Astrocyte (in vitro differentiated cells and primary cell): ENCODE measurements around the gene SSUH2. TPM values are rescaled to one million over a fixed set of nuclear protein-coding genes. Genes with fewer than 3 reads are reported as not detected.

ENCODE experiments used
- DNase-seq: peaks from one replicate; pipeline ENCODE4 v3.0.0-alpha.2; 2010; ENCODE audit warnings: low read depth
- FAIRE-seq: peaks from 2 replicates; lab custom pipeline; 2011; peaks lifted over from hg19 to GRCh38; lab: Jason Lieb, UNC
- H2AFZ ChIP-seq: 2 replicates; pipeline ENCODE4 v1.6.0; 2012; ENCODE audit warnings: low read depth, low read length, inconsistent platforms
- H3K27ac ChIP-seq: 2 replicates; pipeline ENCODE4 v1.5.1; 2011; ENCODE audit warnings: low read depth, low read length, inconsistent platforms
- H3K27me3 ChIP-seq: 2 replicates; pipeline ENCODE4 v1.6.0; 2011; ENCODE audit warnings: low read length, inconsistent platforms; ENCODE audit not compliant: insufficient read depth
- H3K36me3 ChIP-seq: 2 replicates; pipeline ENCODE4 v1.5.1; 2011; ENCODE audit warnings: low read length, inconsistent platforms; ENCODE audit not compliant: insufficient read depth
- H3K4me1 ChIP-seq: 2 replicates; pipeline ENCODE4 v1.5.1; 2011; ENCODE audit warnings: low read length, inconsistent platforms; ENCODE audit not compliant: insufficient read depth
- H3K4me2 ChIP-seq: 2 replicates; pipeline ENCODE4 v1.6.0; 2012; ENCODE audit warnings: low read length, inconsistent platforms
- H3K4me3 ChIP-seq: 2 replicates; pipeline ENCODE4 v1.5.1; 2011; ENCODE audit warnings: low read depth, mild to moderate bottlenecking, low read length, inconsistent platforms; ENCODE audit not compliant: insufficient read depth
- H3K79me2 ChIP-seq: 2 replicates; pipeline ENCODE4 v1.6.0; 2012; ENCODE audit warnings: mild to moderate bottlenecking, low read length, inconsistent platforms; ENCODE audit not compliant: insufficient read depth
- H3K9ac ChIP-seq: 2 replicates; pipeline ENCODE4 v1.6.0; 2012; ENCODE audit warnings: mild to moderate bottlenecking, low read length, inconsistent platforms
- H3K9me3 ChIP-seq: 2 replicates; pipeline ENCODE4 v1.5.1; 2012; ENCODE audit warnings: low read depth, mild to moderate bottlenecking, low read length, inconsistent platforms; ENCODE audit not compliant: insufficient read depth
- H4K20me1 ChIP-seq: 2 replicates; pipeline ENCODE4 v1.6.0; 2012; ENCODE audit warnings: low read length, inconsistent platforms; ENCODE audit not compliant: insufficient read depth
- H3K27ac Mint-ChIP-seq: one replicate; pipeline ENCODE4 v1.8.0; 2021; ENCODE audit warnings: mild to moderate bottlenecking, mixed read lengths; ENCODE audit not compliant: unreplicated experiment
- H3K27me3 Mint-ChIP-seq: one replicate; pipeline ENCODE4 v1.8.0; 2021; ENCODE audit warnings: low read depth, mixed read lengths; ENCODE audit not compliant: unreplicated experiment
- H3K36me3 Mint-ChIP-seq: one replicate; pipeline ENCODE4 v1.8.0; 2021; ENCODE audit warnings: low read depth, mixed read lengths; ENCODE audit not compliant: unreplicated experiment
- H3K4me1 Mint-ChIP-seq: one replicate; pipeline ENCODE4 v1.8.0; 2021; ENCODE audit warnings: low read depth, mixed read lengths; ENCODE audit not compliant: unreplicated experiment
- H3K4me3 Mint-ChIP-seq: one replicate; pipeline ENCODE4 v1.8.0; 2021; ENCODE audit warnings: mild to moderate bottlenecking, moderate library complexity, mixed read lengths; ENCODE audit not compliant: unreplicated experiment
- H3K9me3 Mint-ChIP-seq: one replicate; pipeline ENCODE4 v1.8.0; 2021; ENCODE audit warnings: mild to moderate bottlenecking, mixed read lengths; ENCODE audit not compliant: unreplicated experiment
- EZH2 ChIP-seq: IDR thresholded peaks from 2 replicates; pipeline ENCODE4 v1.6.1; 2012; ENCODE audit warnings: mild to moderate bottlenecking, low read length, inconsistent platforms; ENCODE audit not compliant: insufficient read depth
- total RNA-seq: library from RNA; stranded (reverse); gene quantifications from 2 replicates; pipeline ENCODE4 v1.2.1, GENCODE V29; 2021
- TF ChIP-seq, protein P1 (sequence below): IDR thresholded peaks from 2 replicates; pipeline ENCODE4 v1.5.1; 2011; ENCODE audit warnings: low read depth, mild to moderate bottlenecking, inconsistent platforms, low read length, moderate library complexity; ENCODE audit not compliant: insufficient read depth

Gene SSUH2
- total RNA-seq, 1 donor from 2014 or later: not detected

GRCh38 chr3:8617921-8618320, 26.7 kb downstream of the SSUH2 start:
- Histone ChIP-seq H4K20me1 (no peaks in the 10 kb centered on the region), H3K4me2 (no peak overlapping the region), H3K36me3 (no peaks in the 10 kb centered on the region), H3K4me3 (no peak overlapping the region), H3K79me2 (no peaks in the 10 kb centered on the region), H3K4me1 (peaks cover 8% of the 10 kb centered on the region), H3K27me3 (no peaks in the 10 kb centered on the region), H2AFZ (no peak overlapping the region), H3K9me3 (no peaks in the 10 kb centered on the region), H3K27ac (no peak overlapping the region), H3K9ac (no peak overlapping the region)
- Mint-ChIP-seq H3K36me3 (no peaks in the 10 kb centered on the region), H3K4me1 (peaks cover 18% of the 10 kb centered on the region), H3K27ac (no peak overlapping the region), H3K4me3 (no peak overlapping the region), H3K9me3 (no peaks in the 10 kb centered on the region), H3K27me3 (no peaks in the 10 kb centered on the region)
- DNase-seq (no peak), FAIRE-seq (no peak)
- TF ChIP-seq, protein P1, sequence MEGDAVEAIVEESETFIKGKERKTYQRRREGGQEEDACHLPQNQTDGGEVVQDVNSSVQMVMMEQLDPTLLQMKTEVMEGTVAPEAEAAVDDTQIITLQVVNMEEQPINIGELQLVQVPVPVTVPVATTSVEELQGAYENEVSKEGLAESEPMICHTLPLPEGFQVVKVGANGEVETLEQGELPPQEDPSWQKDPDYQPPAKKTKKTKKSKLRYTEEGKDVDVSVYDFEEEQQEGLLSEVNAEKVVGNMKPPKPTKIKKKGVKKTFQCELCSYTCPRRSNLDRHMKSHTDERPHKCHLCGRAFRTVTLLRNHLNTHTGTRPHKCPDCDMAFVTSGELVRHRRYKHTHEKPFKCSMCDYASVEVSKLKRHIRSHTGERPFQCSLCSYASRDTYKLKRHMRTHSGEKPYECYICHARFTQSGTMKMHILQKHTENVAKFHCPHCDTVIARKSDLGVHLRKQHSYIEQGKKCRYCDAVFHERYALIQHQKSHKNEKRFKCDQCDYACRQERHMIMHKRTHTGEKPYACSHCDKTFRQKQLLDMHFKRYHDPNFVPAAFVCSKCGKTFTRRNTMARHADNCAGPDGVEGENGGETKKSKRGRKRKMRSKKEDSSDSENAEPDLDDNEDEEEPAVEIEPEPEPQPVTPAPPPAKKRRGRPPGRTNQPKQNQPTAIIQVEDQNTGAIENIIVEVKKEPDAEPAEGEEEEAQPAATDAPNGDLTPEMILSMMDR: no peak
- no peak for TF ChIP-seq EZH2

GRCh38 chr3:8610951-8611350, 33.6 kb downstream of the SSUH2 start:
- no peaks in the 10 kb centered on the region for H4K20me1 ChIP-seq
- peaks cover 9% of the 10 kb centered on the region for H3K4me1 ChIP-seq

More at GRCh38 chr3:8610951-8611350, 33.6 kb downstream of the SSUH2 start:
- H3K27ac ChIP-seq: no peak overlapping the region
- no peak overlapping the region for H2AFZ ChIP-seq
- Mint-ChIP-seq H3K4me1 (peaks cover 16% of the 10 kb centered on the region), H3K27me3 (no peaks in the 10 kb centered on the region), H3K27ac (no peak overlapping the region), H3K36me3 (no peaks in the 10 kb centered on the region), H3K4me3 (no peak overlapping the region), H3K9me3 (no peaks in the 10 kb centered on the region)
- H3K36me3 ChIP-seq: no peaks in the 10 kb centered on the region
- TF ChIP-seq, protein P1: no peak
- no peak for TF ChIP-seq EZH2
- no peak overlapping the region for H3K4me2 ChIP-seq
- no peaks in the 10 kb centered on the region for H3K27me3 ChIP-seq
- H3K79me2 ChIP-seq: no peaks in the 10 kb centered on the region
- H3K9ac ChIP-seq: no peak overlapping the region
- FAIRE-seq: no peak
- H3K9me3 ChIP-seq: no peaks in the 10 kb centered on the region
- no peak overlapping the region for H3K4me3 ChIP-seq
- no peak for DNase-seq
